HG02973 (cell line): ENCODE results near the gene NARS2.
A peak's percentile ranks its signal among the peaks of the same experiment; 100 is the strongest.
"Not testable (repeated sequence)": the region's sequence is repeated elsewhere in the genome, so short reads cannot be mapped to it uniquely, and the experiment has no call there.

Experiments
- ATAC-seq: cut with Tn5 transposase; IDR thresholded peaks from one replicate; pipeline ENCODE4 v1.9.1; 2021; ENCODE audit warnings: moderate library complexity; ENCODE audit not compliant: unreplicated experiment

NARS2 gene

DNA sequence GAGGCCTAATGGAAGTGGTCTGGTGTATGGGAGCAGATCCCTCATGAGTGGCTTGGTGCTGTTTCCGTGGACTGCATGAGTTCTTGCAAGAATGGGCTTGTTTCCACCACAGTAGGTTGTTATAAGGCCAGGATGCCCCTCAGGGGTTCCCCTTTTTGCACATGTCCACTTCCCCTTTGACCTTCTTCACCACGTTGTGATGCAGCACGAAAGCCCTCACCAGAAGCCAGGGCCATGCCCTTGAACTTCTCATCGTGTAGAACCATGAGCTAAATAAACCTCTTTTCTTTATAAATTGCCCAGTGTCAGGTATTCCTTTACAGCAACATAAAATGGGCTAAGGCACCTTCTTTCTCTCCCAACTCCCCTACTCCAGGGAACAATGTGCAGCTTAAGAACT, 2.8 kb upstream of the NARS2 start:
- no peak for ATAC-seq

DNA sequence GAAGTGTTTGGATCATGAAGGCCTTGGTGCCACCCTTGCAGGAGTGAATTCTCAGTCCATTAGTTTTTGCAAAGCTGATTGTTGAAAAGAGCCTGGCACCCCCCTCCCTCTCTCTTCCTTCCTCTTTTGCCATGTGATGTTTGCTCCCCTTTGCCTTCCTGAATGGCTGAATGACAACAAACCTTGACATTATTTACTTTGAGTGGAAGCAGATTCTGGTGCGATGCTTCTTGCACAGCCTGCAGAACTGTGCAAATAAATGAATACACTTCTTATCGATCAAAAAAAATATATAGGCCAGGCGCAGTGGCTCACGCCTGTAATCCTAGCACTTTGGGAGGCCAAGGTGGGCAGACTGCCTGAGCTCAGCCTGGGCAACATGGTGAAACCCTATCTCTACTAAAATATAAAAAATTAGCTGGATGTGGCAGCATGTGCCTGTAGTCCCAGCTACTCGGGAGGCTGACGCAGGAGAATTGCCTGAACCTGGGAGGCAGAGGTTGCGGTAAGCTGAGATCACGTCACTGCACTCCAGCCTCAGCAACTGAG, 2.0 kb upstream of the NARS2 start:
- ATAC-seq, result no peak

DNA sequence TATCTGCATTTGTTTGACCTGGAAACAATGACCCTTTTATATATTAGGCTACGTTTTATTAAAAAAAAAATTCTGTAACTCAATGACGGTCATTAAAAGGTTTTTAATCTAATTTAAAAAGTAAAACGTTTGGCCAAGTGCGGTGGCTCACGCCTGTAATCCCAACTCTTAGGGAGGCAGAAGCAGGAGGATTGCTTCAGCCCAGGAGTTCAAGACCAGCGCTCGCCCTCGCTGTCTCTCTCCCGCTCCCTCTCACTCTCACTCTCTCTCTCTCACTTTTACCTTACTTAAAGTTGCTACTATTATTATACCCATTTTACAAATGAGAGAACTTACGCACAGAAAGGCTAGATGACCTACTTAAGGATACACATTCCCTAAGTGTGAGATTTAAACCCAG, 814 bp upstream of the NARS2 start:
- no peak for ATAC-seq

DNA sequence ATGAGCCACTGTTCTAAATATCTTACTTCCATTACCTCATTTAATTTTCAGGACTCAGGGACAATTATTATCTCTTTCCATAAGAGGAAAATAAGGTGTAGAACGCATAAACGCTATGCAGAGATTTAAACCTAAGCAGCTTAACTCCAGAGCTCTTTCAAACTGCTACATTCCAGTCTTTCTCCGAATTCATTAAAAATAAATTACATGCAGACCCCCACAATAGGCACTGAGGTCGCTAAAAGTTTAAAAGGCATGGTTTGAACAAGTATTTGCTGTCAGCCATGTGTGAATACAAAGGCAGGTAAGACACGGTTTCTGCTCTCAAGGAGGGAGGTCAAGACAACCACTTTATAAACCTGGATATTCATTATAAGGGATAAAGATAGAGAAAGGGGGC, 983 bp downstream of the NARS2 start:
- no peak for ATAC-seq

DNA sequence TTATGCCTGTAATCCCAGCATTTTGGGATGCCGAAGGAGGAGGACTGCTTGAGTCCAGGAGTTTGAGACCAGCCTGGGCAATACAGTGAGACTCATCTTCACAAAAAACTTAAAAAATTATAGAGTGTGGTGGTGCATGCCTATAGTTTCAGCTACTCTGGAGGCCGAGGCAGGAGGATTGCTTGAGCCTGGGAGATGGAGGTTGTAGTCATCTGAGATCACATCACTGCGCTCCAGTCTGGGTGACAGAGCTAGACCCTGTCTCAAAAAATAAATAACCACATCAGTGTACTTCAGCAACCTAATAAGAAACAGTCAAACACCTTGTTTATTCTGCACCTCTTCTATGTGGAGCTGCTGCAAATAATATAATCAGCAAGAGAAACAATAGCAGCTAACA, 1.4 kb downstream of the NARS2 start:
- no peak for ATAC-seq

DNA sequence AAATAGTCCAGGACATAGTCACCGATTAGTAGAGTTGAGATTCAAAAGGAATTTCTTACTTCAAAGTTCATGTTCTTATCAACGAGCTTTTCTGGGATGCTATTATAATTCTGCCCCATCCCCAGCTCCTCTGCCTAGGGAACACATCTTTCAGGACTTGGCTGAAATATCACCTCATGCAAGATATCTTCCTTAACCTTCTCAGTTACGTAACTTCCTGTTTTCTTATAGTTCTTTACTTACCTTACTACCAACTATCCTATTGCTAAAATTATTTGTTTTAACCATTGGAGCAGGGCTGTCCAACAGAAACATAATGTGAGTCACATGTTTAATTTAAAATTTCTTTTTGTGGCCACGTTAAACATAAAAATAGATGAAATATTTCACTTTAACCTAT, 2.3 kb downstream of the NARS2 start:
- ATAC-seq, result no peak

DNA sequence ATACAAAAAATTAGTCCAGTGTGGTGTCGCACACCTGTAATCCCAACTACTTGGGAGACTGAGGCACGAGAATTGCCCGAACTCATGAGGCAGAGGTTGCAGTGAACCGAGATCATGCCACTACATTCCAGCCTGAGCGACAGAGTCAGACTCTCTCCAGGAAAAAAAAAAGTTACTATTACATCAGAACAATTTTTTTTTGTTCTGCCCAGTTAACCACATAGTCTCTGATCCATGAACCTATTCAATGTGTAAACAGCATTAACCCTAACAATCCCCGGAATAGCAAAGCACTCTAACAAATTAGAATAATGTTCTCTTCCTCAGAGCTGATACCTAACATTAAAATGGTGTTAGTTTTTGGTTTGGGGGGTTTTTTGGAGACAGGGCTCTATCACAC, 4.6 kb downstream of the NARS2 start:
- ATAC-seq, result no peak

DNA sequence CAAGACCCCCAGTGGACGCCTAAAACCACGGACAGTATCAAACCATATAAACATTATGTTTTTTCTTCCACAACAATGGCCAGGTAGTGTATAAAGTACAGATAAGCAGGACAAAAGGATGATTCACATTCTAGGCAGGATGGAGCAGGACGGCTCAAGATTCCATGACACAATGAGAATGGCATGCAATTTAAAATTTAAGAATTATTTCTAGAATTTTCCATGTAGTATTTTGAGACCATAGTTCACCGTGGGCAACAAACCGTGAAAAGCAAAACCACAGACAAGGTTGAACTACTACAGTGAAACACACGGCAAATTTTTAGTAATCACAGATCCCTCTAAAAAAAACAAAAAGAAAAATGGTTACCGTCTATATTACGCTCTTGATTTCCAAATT, 7.5 kb downstream of the NARS2 start:
- no peak for ATAC-seq

DNA sequence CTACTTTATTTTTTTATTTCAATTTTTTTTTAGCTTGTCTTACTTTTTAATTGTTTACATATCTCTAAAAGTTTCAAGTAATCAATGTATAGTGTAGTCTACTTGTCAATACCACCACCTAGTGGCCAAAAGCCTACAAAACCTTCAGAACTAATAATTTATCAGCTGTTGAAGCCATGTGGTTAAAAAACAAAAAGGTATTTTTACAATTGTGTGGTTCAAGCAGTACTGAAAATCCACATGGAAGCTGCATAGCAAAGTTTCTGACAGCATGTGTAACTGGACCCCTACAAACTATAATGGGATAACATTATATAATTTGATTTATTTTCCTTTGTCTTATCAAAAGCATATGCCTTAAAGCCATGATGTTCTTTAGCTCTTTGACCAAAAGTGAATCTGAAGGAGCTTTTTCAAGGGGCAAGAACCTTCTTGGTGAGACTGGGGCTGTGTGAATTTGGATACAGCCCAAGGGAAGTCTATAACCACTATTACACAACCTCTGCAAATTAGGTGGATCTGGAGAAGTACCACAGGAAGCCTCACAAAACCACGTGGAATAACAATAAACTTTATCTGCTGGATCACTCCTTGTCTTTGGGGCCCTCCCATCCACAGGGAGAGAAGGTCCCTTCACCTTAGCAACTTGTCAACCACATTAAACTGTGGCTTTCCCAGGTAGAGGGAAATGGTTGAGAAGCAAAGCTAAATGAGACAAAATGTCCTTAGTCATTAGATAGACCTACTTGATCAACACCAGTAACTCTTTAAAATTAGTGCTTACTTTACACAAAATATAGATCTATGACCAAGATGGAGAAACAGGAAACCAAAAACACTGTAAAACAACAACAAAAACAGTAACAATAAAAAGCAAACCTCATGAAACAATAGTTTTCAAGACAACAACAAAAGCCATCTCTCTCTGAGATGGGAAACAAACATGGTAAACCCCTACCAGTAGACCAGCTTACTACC, 9.9 kb downstream of the NARS2 start:
- no peak for ATAC-seq

DNA sequence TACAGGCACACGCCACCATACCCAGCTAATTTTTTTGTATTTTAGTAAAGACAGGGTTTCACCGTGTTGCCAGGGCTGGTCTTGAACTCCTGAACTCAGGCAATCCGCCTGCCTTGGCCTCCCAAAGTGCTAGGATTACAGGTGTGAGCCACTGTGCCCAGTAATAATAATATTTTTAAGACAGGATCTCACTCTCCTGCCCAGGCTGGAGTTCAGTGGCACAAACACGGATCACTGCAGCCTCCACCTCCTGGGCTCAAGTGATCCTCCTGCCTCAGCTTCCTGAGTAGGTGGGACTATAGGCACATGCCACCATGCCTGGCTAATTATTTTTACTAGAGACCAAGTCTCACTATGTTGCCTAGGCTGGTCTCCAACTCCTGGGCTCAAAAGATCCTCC, 10.6 kb downstream of the NARS2 start:
- ATAC-seq, result not testable (repeated sequence)

DNA sequence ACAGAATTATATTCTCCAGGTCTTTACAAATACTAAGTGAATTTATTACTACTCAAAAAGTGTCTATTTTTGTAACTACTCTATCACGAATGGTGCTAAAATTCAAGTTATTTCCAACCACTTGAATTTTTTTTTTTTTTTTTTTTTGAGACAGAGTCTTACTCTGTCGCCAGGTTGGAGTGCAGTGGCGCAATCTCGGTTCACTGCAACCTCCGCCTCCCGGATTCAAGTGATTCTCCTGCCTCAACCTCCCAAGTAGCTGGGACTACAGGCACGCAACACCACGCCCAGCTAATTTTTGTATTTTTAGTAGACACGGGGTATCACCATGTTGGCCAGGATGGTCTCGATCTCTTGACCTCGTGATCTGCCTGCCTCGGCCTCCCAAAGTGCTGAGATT, 11.6 kb downstream of the NARS2 start:
- ATAC-seq, result not testable (repeated sequence)

DNA sequence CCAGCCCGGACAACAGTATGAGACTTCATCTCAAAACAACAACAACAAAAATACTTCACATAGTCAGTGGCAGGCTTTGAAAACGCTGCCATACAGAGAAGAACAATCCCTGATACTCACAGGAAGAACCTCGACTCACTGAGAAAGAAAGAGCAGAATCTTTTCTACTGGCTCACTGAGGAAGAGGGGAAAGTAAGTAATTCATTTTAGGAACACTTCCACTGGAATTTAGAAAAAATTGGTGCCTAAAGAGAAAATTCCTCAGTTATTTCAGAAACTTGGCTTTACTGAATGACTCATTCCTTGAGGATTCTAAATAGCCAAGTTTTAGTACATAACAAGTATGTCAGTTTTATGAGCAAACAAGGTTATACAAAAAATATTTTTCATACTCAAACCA, 12.3 kb downstream of the NARS2 start:
- ATAC-seq, result no peak

DNA sequence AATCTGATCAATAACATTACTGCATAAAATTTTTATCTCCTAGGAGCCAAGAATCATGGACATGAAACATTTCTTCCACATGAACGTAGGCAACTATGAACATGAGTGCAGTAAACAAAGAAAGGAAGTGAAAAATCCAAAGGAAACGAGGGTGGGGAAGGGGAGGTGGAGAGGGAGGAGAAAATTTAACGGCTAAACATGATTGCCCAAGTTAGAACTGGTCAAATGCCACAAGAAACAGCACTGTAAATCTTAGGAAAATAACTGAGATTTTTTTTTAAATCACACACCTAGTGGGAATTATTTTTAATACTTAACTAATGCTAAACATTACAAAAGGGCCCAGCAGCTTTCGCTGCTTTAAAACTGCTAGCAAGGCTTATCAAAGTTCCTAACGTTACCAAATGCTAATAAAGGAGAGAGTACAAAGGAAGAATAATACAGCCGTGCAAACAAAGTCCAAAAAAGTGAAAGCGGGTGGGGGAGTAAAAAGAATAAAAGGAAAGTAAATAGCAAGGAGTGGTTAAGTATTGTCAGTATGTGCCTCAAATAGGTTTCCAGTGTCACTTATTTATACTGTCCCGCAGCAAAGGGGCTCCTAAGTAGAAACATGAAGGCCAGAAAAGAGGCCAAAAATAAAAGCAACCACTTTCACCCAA, 13.7 kb downstream of the NARS2 start:
- no peak for ATAC-seq

DNA sequence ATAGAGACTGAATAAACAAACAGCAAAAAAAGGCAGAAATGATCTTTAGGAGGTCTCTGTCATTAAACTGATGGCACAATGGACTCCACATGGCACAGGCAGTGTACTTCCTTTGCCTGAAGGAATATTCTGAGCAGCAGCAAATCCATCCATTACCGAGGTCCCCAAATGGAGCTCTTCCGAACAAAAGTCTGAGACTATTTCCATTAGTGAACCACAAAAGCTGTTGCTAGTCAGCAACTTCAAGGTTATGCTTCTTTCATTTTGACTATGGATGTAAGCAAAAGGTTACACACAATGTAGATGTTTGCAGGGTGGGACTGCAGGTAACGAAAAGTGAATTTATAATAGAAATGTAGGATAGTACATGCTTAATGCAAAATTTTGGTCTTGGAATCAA, 14.5 kb downstream of the NARS2 start:
- peak; percentile 56 for ATAC-seq

DNA sequence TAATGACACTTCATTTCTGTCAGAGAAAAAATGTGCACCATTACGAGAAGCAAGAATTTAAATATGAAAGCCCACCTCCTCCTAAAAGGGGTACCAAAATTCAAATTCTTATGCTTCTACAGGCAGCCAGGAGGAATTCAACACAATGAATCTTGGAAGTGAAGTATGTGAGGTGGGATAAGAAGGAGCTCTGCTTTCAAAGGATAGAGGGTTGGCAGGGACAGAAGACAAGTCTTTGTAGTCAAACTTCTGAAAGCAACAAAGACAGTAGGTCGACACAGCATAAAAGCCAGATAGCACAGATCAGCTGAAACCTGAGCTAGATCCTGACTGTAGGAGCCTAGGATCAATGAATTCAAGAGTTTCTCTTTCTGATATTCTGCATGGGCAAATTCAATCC, 17.4 kb downstream of the NARS2 start:
- ATAC-seq, result no peak

DNA sequence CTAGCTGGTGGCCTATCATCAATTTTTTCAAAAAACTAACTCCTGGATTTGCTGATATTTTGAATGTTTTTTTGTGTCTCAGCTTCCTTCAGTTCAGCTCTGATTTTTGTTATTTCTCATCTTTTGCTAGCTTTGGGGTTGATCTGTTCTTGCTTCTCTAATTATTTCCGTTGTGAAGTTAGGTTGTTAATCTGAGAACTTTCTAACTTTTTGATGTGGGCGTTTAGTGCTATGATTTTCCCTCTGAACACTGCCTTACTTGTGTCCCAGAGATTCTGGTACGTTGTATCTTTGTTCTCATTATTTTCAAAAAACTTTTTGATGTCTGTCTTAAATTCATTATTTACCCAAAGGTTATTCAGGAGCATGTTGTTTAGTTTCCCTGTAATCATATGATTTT, 19.1 kb downstream of the NARS2 start:
- no peak for ATAC-seq

DNA sequence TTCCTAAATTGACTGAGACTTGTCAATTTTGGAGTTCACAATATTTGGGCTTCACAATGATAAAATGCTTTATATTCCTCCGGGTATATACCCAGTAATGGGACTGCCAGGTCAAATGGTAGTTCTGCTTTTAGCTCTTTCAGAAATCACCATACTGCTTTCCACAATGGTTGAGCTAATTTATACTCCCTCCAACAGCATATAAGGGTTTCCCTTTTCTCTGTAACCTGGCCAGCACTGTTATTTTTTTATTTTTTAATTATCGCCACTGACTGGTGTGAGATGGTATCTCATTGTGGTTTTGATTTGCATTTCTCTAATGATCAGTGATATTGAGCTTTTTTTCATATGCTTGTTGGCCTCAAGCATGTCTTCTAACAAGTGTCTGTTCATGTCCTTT, 21.8 kb downstream of the NARS2 start:
- no peak for ATAC-seq

DNA sequence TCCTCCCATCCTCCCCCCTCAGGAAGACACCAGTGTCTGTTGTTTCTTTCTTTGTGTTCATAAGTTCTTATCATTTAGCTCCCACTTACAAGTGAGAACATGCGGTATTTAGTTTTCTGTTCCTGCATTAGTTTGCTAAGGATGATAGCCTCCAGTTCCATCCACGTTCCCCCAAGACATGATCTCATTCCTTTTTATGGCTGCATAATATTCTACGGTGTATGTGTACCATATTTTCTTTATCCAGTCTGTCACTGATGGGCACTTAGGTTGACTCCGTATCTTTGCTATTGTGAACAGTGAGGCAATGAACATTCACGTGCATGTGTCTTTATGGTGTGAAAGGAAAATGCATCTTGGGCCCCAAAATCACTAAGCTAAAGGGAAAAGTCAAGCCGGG, 22.5 kb downstream of the NARS2 start:
- ATAC-seq, result not testable (repeated sequence)

DNA sequence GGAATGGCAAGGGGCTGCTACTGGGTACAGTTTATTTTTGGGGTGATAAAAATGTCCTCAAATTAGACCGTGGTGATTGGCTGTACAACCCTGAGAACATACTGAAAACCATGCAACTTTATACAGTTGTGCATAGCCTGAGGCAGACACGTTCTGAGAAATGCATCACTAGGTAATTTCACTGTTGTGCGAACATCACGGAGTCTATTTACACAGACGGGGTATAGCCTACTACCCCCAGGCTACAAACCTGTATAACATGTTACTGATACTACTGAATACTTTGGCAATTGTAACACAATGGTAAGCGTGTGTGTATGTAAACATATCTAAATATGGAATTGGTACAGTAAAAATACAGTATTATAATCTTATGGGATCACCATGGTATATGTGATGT, 23.6 kb downstream of the NARS2 start:
- no peak for ATAC-seq

DNA sequence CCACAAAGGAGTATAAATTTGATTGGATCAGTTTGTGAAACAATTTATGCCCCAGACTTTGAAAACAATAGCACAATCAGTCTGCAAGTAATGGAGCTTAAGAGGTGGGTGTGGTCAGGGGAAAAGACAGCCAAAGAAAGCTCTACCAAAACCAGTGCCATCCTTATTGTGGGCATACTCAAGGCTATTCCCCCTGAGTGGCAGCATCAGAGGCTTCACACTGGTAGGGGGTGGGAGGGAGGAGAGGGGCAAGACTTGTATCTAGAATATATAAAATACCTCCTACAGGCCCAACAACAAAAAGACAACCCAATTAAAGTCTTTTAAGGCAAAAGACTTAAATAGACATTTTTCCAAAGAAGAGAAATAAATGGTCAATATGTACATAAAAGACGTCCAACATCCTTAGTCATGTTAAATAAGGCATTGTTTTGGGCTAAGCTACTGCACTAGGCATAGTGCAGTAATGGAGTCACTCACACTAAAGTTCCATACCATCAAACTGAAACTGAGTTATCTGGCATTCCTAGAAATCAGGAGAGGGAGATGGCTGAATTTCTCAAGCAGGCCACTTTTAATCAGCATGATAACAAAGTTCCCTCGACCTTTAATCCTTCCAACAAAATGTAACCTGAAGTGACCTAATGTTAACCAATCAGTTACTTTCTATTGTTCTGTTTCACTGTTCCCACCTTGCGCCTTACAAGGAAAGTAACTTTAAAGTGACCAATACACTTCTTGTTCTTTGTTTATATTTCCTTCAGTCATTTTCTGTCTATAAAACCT, 24.8 kb downstream of the NARS2 start:
- ATAC-seq, result no peak

DNA sequence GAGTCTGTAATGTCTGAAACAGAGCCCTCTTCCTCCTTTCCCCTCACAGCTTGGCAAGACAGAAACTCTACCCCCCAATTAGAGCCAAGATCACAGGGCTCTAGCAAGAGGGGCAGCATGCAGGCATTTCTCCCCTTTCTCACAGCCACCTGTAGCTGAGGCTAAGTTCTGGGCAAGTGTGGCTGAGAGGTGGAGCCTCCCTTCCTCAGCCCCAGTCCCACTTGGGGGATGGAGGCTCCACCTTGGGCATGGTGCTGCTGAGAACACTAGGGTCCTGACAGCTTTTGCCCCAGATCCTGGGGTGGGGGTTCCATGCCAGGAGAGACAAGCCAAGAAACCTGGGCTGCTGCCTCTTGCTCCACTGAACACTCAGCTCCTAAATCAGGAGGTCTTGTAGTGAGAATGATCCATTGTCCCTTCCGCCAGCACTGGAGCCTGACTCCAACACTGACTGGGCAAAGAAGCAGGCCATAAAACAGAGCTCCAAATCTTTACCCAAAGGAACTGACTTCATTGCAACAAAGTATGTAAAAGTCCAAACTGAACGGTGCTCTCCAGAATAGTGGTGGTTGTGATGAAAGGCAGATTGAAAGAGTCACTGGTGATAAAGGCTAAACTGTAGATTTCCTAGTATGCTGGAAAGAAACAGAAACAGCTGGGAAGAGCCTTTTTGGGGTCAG, 25.6 kb downstream of the NARS2 start:
- ATAC-seq, result no peak
